ENCODE data around the gene THAP5. TPM values are rescaled to one million over a fixed set of nuclear protein-coding genes. Genes with fewer than 3 reads are reported as not detected.

Gene THAP5
- total RNA-seq, 2 donors from 2014 or later = 29.2 to 31.1 TPM

DNA sequence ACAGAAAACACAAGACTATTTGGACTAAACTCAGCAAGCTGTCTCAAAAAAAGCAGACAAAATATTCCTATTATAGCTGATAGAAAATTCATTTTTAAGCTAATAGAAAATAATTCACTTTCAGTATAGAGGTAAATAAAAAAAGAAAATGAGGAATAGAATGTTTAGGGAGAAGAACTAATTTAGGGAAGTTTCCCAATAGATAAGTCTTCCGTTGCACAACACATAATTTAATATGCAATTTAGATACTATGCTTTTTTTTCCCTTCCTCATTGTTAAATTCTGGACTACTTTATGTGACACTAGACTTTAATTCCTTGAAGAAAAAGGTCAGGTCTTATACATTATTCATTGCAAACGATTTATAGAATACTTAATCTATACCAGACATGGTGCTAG, 53.9 kb downstream of the THAP5 start:
- Mint-ChIP-seq H3K4me1 (ENCODE audit: low read depth) (peaks cover 5% of the 10 kb centered on the region), H3K27me3 (ENCODE audit: low read depth) (no peaks in the 10 kb centered on the region), H3K9me3 (no peaks in the 10 kb centered on the region), H3K36me3 (ENCODE audit: insufficient read depth in 2 of 2) (peaks cover 12 to 21% of the 10 kb centered on the region in 2 donors), H3K27ac (no peak overlapping the region), H3K4me3 (no peak overlapping the region)
- ATAC-seq (replicated peaks in 1 of 2) (no peak), DNase-seq (no peak)

DNA sequence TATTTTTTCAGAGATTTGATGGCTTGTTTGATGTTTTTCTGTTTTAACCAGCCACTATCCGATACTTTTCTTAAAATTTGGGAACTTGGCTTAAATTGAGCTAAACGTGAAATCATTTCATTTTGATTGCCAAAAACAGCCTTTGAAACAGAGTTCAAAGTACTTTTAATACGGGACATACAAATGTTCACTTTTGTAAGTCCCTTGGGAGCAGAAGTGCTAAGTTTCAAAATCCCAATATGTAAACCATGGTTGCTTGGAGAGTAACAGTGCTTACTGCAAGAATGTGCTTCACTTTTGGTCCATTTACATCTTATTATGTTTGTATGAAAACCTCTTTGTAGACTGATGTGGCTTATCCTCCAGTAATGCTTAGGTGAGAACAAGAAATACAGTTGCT, 54.5 kb downstream of the THAP5 start:
- ATAC-seq (replicated peaks in 1 of 2) (no peak), DNase-seq (no peak)
- no peak overlapping the region for H3K4me3 Mint-ChIP-seq
- no peak overlapping the region for H3K27ac Mint-ChIP-seq
- peaks cover 2% of the 10 kb centered on the region for H3K4me1 Mint-ChIP-seq (ENCODE audit: low read depth)
- H3K36me3 Mint-ChIP-seq (ENCODE audit: insufficient read depth in 2 of 2) = peaks cover 18 to 26% of the 10 kb centered on the region in 2 donors
- H3K27me3 Mint-ChIP-seq (ENCODE audit: low read depth) = no peaks in the 10 kb centered on the region
- H3K9me3 Mint-ChIP-seq = no peaks in the 10 kb centered on the region

Other genes with a start within 250 kb of the THAP5 start
- 1 to 10 TPM; 2.5 to 4.1 TPM for gene NRCAM, start 113.3 kb downstream of the THAP5 start, total RNA-seq
- 10 to 100 TPM; 23.1 to 29.9 TPM for gene PNPLA8, start 43.6 kb downstream of the THAP5 start, total RNA-seq
- gene DNAJB9, start 168 bp upstream of the THAP5 start, total RNA-seq = 10 to 100 TPM; 23.2 to 42.1 TPM

Data from activated T-cell treated with anti-CD3 and anti-CD28 coated beads, Interleukin-2, amount 50 U/mL, for 72 hours (primary cell).